Osteoblast (primary cell): ENCODE results near the gene AATF. TPM values are rescaled to one million over a fixed set of nuclear protein-coding genes. Genes with fewer than 3 reads are reported as not detected.

Source experiments
- DNase-seq: peaks from one replicate; pipeline ENCODE4 v3.0.0; 2011; ENCODE audit warnings: low spot score, mixed read lengths; ENCODE audit not compliant: insufficient read length; ENCODE audit errors: missing footprints
- H2AFZ ChIP-seq: 2 replicates; pipeline ENCODE4 v1.6.0; 2011; ENCODE audit warnings: mild to moderate bottlenecking, low read length
- H3K27ac ChIP-seq: 2 replicates; pipeline ENCODE4 v1.5.1; 2011; ENCODE audit warnings: mild to moderate bottlenecking, low read depth, low read length, moderate library complexity
- H3K27me3 ChIP-seq: 2 replicates; pipeline ENCODE4 v1.6.0; 2012; ENCODE audit warnings: mild to moderate bottlenecking, control low read depth, inconsistent platforms, low read length, moderate library complexity; ENCODE audit not compliant: insufficient read depth
- H3K36me3 ChIP-seq: 2 replicates; pipeline ENCODE4 v1.5.1; 2011; ENCODE audit warnings: mild to moderate bottlenecking, low read length, control low read depth, moderate library complexity; ENCODE audit not compliant: insufficient read depth
- H3K4me1 ChIP-seq: 2 replicates; pipeline ENCODE4 v1.5.1; 2011; ENCODE audit warnings: mild to moderate bottlenecking, low read length, control low read depth, moderate library complexity; ENCODE audit not compliant: insufficient read depth
- H3K4me2 ChIP-seq: 2 replicates; pipeline ENCODE4 v1.6.0; 2011; ENCODE audit warnings: mild to moderate bottlenecking, low read length; ENCODE audit not compliant: insufficient read depth
- H3K4me3 ChIP-seq: fragments of 200-600 bp; sonication (generic); 3 replicates; pipeline ENCODE4 v1.5.1; 2012; ENCODE audit warnings: mild to moderate bottlenecking, low read length, inconsistent platforms; ENCODE audit not compliant: insufficient read depth
- H3K79me2 ChIP-seq: 2 replicates; pipeline ENCODE4 v1.6.0; 2012; ENCODE audit warnings: mild to moderate bottlenecking, low read length, control low read depth, inconsistent platforms; ENCODE audit not compliant: insufficient read depth
- H3K9me3 ChIP-seq: 2 replicates; pipeline ENCODE4 v1.5.1; 2011; ENCODE audit warnings: low read depth, low read length, control low read depth
- H4K20me1 ChIP-seq: 2 replicates; pipeline ENCODE4 v1.6.0; 2012; ENCODE audit warnings: mild to moderate bottlenecking, low read length, control low read depth; ENCODE audit not compliant: insufficient read depth
- total RNA-seq: library from RNA; depleted of rRNA; stranded (reverse); fragments of >200 nt; gene quantifications from 2 replicates; pipeline ENCODE4 v1.2.3, GENCODE V29; 2012
- TF ChIP-seq, protein P1 (sequence below): IDR thresholded peaks from 2 replicates; pipeline ENCODE4 v1.5.1; 2011; ENCODE audit warnings: mild to moderate bottlenecking, low read depth, low read length, moderate library complexity; ENCODE audit errors: extremely low read depth

AATF gene
- total RNA-seq, 1 donor = 22.4 TPM

DNA sequence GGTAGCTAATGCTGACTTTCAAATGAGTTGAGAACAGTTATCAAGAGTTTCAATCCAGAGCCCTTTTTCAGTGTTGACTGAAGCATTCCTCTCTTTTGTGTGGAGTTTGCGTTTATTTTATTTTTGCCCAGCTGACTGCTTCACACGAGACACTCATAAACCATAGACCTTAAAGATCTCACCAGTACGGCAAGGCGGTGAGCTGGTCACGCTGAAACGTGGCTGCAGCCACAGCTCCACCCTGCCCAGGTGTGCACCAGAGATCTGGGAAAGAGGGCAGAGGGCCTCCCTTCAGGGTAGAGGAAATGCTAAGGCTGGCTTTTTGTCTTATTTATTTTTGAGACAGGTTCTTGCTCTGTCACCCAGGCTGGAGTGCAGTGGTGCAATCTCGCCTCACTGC, 112.2 kb downstream of the AATF start:
- H3K9me3 ChIP-seq = no peaks in the 10 kb centered on the region
- DNase-seq = no peak
- no peak overlapping the region for H3K4me2 ChIP-seq
- H4K20me1 ChIP-seq = no peaks in the 10 kb centered on the region
- H3K27ac ChIP-seq = no peak overlapping the region
- H3K36me3 ChIP-seq = peaks cover 12% of the 10 kb centered on the region
- TF ChIP-seq, protein P1, sequence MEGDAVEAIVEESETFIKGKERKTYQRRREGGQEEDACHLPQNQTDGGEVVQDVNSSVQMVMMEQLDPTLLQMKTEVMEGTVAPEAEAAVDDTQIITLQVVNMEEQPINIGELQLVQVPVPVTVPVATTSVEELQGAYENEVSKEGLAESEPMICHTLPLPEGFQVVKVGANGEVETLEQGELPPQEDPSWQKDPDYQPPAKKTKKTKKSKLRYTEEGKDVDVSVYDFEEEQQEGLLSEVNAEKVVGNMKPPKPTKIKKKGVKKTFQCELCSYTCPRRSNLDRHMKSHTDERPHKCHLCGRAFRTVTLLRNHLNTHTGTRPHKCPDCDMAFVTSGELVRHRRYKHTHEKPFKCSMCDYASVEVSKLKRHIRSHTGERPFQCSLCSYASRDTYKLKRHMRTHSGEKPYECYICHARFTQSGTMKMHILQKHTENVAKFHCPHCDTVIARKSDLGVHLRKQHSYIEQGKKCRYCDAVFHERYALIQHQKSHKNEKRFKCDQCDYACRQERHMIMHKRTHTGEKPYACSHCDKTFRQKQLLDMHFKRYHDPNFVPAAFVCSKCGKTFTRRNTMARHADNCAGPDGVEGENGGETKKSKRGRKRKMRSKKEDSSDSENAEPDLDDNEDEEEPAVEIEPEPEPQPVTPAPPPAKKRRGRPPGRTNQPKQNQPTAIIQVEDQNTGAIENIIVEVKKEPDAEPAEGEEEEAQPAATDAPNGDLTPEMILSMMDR = no peak
- no peak overlapping the region for H2AFZ ChIP-seq
- no peaks in the 10 kb centered on the region for H3K4me1 ChIP-seq
- no peak overlapping the region for H3K4me3 ChIP-seq
- H3K79me2 ChIP-seq = no peaks in the 10 kb centered on the region
- peaks cover 25% of the 10 kb centered on the region for H3K27me3 ChIP-seq

DNA sequence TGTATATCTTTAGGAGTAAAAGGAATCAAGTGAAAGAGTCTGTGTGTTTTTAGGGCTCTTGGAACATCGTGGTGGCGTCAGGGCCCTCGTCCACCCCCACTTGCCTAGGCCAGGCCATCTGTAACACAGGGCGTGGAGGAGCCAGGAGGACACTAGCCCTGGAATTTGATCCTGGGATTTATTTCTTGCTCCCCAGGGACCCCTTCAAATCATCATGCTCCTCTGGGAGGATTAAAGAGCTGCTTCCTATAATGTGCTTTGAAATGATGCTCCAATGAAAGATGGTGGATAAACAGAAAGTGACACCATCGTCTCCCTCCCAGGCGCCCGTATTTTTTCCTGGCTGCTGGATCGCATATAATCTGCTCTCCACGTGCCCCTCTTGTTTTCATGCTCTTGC, 113.3 kb downstream of the AATF start:
- no peak overlapping the region for H2AFZ ChIP-seq
- DNase-seq = no peak
- H3K4me3 ChIP-seq = no peak overlapping the region

DNA sequence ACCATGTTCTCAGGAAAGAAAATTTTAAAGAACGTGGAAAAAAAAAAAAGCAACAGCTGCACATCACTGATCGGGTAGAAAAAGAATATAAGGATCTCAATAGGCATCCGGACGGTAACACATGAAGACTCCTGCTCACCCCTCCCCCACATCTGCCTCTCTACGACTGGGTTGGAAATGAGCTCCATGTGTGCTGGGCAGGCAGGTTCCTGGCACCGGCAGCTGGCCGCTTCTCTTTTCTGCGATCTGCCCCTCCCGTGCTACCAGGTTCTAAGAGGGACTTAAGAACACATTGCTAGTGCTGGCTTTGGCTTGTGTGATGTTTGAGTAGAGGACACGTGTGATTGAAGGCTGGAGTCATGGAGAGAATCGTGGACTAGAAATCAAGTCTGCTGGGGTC, 115.5 kb downstream of the AATF start:
- H3K9me3 ChIP-seq = no peaks in the 10 kb centered on the region
- H3K27me3 ChIP-seq = peaks cover 46% of the 10 kb centered on the region
- no peaks in the 10 kb centered on the region for H3K4me1 ChIP-seq
- H3K27ac ChIP-seq = no peak overlapping the region
- TF ChIP-seq, protein P1 = no peak
- H3K36me3 ChIP-seq = no peaks in the 10 kb centered on the region
- H4K20me1 ChIP-seq = no peaks in the 10 kb centered on the region
- no peaks in the 10 kb centered on the region for H3K79me2 ChIP-seq
- DNase-seq = no peak
- H2AFZ ChIP-seq = no peak overlapping the region
- H3K4me2 ChIP-seq = no peak overlapping the region
- no peak overlapping the region for H3K4me3 ChIP-seq

More for the DNA sequence above, 113.3 kb downstream of the AATF start:
- peaks cover 6% of the 10 kb centered on the region for H3K36me3 ChIP-seq
- no peaks in the 10 kb centered on the region for H4K20me1 ChIP-seq
- peaks cover 36% of the 10 kb centered on the region for H3K27me3 ChIP-seq
- peak overlapping the region; percentile 7 for H3K4me2 ChIP-seq
- TF ChIP-seq, protein P1 = no peak
- H3K4me1 ChIP-seq = no peaks in the 10 kb centered on the region
- H3K79me2 ChIP-seq = no peaks in the 10 kb centered on the region
- no peaks in the 10 kb centered on the region for H3K9me3 ChIP-seq
- H3K27ac ChIP-seq = no peak overlapping the region

DNA sequence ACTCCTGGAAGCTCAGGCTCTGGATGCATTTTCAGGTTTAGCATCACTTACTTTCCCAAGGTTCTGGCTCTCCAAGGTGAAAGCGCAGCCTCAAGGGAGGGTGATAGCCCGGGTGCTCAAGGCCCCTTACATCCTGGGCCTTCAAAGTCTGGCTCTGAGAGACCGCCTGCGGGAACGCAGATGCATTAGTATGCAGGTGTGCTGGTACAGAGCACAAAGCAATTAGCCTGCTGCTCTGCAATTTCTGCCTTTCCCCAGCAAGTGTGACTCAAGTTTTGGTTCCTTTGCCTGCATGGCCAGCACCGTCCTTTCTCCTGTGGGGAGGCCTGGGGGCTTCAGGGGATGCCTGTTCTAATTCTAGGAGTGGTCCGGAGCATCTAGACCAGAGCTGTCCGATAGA, 116.2 kb downstream of the AATF start:
- no peaks in the 10 kb centered on the region for H3K79me2 ChIP-seq
- no peaks in the 10 kb centered on the region for H3K36me3 ChIP-seq
- H3K4me2 ChIP-seq = no peak overlapping the region
- no peaks in the 10 kb centered on the region for H3K9me3 ChIP-seq
- H3K27ac ChIP-seq = no peak overlapping the region
- DNase-seq = no peak
- H3K4me1 ChIP-seq = no peaks in the 10 kb centered on the region
- peaks cover 49% of the 10 kb centered on the region for H3K27me3 ChIP-seq
- H4K20me1 ChIP-seq = no peaks in the 10 kb centered on the region
- TF ChIP-seq, protein P1 = no peak
- H2AFZ ChIP-seq = no peak overlapping the region
- H3K4me3 ChIP-seq = no peak overlapping the region
